IPS DF 4.7 (cell line): ENCODE measurements around the gene FANCD2OS.
"Not testable (repeated sequence)": the region's sequence is repeated elsewhere in the genome, so short reads cannot be mapped to it uniquely, and the experiment has no call there.

Experiments
- DNase-seq: peaks from one replicate; pipeline ENCODE4 v3.0.0-alpha.2; 2013; ENCODE audit warnings: low spot score; ENCODE audit errors: extremely low read depth

FANCD2OS gene, protein sequence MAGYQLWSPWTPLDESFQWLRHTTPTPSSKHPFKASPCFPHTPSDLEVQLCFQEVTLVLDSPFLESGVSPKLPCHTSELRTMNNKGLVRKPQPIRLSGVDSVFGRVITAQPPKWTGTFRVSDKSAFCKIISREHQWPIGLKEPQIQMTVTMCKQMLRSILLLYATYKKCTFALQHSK

DNA sequence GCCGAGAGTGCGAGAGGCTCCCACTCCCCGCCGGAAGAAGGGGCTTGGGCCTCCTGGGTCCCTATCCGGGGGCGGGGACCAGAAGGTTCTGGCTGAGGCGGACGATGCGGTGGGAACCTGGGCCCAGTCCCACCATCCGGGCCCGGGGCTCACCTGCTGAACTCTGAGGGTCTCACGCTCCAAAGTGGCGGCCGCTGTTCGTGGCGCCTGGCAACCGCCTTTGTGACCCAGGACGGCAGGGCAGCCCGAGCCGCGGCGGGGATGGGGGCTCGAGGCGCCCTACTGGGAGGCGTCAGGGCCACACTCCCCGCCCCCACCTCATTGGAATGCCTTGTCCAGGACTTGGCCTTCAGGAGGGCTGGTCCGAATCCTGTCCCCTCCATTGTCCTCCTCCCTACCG is at the start of gene FANCD2OS:
TSS of gene FANCD2OS (minus strand) at position 165 of the 400 bp plus-strand sequence. CDS start 3,481 bp downstream, outside the sequence.
- no peak for DNase-seq

DNA sequence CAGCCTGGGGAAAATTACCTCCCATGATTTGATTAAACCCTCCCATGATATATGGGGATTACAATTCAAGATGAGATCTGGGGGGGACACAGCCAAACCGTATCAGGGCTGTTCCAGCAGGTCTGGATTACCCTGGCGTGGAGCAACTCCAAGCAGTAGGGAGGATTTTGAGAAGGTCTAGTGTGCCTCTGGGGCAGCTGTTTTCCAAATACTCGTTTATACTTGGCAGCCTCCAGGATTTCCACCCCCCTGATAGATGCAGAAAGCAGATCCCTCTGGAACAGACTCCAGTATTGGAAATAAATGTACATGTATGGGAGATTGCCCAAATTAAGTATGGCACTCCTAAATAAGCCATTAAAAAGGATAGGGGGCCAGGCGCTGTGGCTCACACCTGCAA is 49.0 kb upstream of the FANCD2OS start:
- no peak for DNase-seq

DNA sequence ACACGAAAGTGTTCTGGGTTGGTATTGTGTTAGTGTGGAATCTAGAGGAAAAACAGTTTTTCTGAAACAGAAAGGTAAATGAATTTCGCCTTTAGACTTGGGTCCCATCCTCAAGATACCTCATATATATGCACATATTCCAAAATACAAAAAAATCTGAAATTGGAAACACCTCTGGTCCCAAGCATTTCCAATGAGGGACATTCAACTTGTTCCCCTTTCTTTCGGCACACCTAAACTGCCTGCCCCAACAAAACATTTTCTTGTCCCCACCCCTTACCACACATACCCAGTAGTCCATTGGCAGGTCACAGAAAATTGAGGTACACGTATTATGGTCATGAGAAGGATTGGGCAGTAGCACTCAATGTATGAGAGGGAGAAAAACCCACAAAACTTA is 47.6 kb upstream of the FANCD2OS start:
- DNase-seq = no peak

DNA sequence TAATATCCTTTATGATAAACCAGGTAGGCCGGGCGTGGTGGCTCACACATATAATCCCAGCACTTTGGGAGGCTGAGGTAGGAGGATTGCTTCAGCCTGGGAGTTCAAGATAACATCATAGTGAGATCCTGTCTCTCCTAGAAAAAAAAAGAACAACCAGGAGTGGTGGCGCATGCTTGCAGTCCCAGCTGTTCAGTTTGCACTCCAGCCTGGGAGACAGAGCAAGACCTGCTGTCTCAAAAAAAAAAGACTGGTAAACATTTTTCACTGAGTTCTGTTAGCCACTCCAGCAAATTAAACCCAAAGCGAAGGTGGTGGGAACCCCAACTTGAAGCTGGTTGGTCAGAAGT is 47.0 kb upstream of the FANCD2OS start:
- no peak for DNase-seq

GRCh38 chr3:10154335-10155122 is 46.5 kb upstream of the FANCD2OS start:
- DNase-seq = no peak

GRCh38 chr3:10150987-10151386 is 42.9 kb upstream of the FANCD2OS start:
- no peak for DNase-seq

- no peak for DNase-seq
Measured at GRCh38 chr3:10149226-10149625, 41.2 kb upstream of the FANCD2OS start.

- no peak for DNase-seq
Measured at GRCh38 chr3:10145685-10146084, 37.6 kb upstream of the FANCD2OS start.

- DNase-seq = no peak
Measured at GRCh38 chr3:10142707-10143560, 34.9 kb upstream of the FANCD2OS start.

DNA sequence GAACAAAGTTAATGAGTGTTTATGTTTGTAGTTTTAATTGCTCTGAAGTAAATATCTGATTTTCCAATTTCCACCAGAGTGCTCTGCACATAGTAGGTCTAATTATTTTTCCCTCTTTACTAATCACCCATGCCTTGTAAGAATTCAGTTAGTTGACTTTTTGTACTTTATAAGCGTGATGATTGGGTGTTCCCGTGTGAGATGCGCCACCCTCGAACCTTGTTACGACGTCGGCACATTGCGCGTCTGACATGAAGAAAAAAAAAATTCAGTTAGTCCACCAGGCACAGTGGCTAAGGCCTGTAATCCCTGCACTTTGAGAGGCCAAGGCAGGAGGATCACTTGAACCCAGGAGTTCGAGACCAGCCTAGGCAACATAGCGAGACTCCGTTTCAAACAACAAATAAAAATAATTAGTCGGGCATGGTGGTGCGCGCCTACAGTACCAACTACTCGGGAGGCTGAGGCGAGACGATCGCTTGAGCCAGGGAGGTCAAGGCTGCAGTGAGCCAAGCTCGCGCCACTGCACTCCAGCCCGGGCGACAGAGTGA is 33.0 kb upstream of the FANCD2OS start:
- no peak for DNase-seq

GRCh38 chr3:10137178-10137577 is 29.1 kb upstream of the FANCD2OS start:
- DNase-seq = no peak

DNA sequence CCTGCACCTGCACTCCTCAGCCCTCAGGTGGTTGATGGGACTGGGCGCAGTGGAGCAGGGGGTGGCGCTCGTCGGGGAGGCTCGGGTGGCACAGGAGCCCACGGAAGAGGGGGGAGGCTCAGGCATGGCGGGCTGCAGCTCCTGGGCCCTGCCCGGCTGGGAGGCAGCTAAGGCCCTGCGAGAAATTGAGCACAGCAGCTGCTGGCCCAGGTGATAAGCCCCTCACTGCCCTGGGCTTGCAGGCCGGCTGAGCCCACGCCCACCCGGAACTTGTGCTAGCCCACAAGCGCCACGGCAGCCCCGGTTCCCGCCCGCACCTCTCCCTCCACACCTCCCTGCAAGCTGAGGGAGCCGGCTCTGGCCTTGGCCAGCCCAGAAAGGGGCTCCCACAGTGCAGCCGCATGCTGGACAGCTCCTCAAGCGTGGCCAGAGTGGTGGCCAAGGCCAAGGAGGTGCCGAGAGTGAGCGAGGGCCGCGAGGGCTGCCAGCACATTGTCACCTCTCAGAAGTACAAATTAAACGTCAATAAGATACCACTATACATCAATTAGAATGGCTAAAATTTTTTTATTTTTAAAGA is 28.5 kb upstream of the FANCD2OS start:
- DNase-seq = no peak

- not testable (repeated sequence) for DNase-seq
Measured at GRCh38 chr3:10135872-10136271, 27.8 kb upstream of the FANCD2OS start.

DNA sequence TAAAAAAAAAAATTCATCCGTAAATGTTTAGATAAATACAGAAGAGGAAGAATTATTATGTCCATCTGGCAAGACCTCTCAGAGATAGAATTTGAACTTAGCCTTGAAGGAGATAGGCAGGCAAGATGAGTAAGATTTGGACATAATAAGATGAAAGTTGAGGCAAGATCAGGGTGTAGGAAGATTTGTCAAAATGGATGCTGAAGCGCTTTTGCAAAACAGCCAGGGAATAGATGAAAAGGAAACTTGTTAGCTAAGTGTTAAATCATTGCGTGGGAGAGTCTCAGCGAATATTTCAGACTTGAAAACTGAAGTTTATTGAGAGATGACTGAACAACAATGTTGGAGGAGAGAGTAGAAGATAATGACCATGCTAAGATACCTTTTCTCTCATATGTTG is 14.7 kb upstream of the FANCD2OS start:
- DNase-seq = no peak

DNA sequence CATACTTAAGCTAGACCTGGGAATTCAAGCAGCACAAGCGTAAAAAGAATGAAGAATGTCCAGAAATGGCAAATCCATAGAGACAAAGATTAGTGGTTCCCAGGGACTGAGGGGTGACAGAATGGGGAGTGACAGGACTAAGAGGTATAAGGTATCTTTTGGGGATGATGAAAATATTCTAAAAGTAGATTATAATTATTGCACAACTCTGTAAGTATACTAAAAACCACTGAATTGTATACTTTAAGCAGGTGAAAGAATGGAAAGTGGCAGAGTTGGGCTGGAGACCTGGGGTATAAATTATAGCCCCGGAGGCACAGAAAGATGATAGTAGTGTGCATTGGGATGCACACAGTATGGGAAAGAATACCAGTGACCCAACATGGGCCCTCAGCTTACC is 13.0 kb upstream of the FANCD2OS start:
- no peak for DNase-seq

GRCh38 chr3:10119376-10119775 is 11.3 kb upstream of the FANCD2OS start:
- DNase-seq = no peak

DNA sequence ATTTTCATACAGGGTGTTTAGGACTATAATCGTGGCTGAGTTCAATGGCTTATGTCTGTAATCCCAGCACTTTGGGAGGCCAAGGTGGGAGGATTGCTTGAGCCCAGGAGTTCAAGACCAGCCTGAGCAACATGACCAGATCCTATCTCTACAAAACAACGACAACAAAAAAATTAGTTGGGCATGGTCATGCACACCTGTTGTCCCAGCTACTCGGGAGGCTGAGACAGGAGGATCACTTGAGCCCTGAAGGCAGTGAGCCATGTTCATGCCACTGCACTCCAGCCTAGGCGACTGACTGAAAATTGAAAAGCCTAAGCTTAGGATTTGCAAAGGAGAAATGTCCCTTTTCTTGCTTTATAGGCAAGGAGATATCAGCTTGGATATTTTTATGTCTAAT is 8.9 kb upstream of the FANCD2OS start:
- DNase-seq = no peak

DNA sequence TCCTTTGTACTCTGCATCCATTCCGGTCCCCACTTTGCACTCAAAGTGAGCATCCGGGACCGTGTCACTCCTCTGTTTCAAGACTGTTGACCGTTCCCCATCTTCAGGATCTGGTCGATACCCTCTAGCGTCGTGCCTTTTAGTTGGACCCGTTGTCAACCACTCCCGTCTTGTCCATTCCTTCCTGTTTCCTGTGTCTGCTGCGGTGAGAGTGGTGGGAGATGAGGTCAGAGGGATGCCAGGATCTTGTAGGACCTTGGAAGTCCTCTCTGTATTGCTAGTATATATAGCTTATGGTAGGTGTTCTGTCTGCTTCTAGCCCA is 8.0 kb upstream of the FANCD2OS start:
- no peak for DNase-seq

DNA sequence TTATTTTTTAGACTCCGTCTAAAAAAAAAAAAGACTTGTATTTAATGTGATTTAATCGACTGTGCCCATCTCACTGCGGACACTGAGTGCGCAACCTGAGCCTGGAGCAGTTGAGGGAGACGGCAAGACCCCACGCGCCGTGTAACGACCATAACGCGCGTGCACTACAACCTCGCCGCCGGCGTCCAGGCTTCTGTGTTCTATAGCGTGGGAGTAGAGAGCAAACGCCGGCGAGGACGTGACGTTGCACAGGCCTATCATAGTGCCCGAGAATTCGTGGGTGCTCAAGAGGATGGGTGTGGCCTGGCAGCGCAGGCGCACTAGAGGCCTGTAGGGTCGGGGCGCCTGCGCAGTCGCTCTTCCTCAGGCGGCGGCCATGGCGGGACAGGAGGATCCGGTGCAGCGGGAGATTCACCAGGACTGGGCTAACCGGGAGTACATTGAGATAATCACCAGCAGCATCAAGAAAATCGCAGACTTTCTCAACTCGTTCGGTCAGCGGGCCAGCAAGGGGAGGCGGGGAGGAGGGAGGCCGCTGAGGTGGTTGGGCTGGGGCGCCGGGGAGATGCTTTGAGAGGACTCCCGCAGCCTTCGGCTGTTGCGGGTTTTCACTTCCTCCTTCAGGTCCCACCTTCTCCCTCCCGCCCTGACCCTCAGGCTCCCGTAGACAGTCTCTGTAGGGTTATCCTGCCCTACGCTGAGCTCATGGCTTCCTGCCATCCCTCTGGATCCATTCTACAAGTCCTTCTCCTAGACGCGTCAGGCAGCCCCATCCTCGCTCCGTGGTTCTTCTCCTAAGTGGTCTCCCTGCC is 7.5 kb upstream of the FANCD2OS start, which contains the start of gene BRK1:
TSS of gene BRK1 (plus strand) at position 350 of the 812 bp plus-strand sequence. CDS start at position 377, 27 bp downstream.
- DNase-seq = peak; percentile 49

- no peak for DNase-seq
Measured at GRCh38 chr3:10106919-10107318, 1.1 kb downstream of the FANCD2OS start.

- DNase-seq = no peak
Measured at GRCh38 chr3:10099041-10099440, 9.0 kb downstream of the FANCD2OS start.
